Measurements from ENCODE around the gene SYT2.
A peak's percentile ranks its signal among the peaks of the same experiment; 100 is the strongest.
"Not testable (repeated sequence)": the region's sequence is repeated elsewhere in the genome, so short reads cannot be mapped to it uniquely, and the experiment has no call there.

SYT2 gene

GRCh38 chr1:202638701-202639305 lies 71.5 kb downstream of the SYT2 start:
- DNase-seq = not testable (repeated sequence)

DNA sequence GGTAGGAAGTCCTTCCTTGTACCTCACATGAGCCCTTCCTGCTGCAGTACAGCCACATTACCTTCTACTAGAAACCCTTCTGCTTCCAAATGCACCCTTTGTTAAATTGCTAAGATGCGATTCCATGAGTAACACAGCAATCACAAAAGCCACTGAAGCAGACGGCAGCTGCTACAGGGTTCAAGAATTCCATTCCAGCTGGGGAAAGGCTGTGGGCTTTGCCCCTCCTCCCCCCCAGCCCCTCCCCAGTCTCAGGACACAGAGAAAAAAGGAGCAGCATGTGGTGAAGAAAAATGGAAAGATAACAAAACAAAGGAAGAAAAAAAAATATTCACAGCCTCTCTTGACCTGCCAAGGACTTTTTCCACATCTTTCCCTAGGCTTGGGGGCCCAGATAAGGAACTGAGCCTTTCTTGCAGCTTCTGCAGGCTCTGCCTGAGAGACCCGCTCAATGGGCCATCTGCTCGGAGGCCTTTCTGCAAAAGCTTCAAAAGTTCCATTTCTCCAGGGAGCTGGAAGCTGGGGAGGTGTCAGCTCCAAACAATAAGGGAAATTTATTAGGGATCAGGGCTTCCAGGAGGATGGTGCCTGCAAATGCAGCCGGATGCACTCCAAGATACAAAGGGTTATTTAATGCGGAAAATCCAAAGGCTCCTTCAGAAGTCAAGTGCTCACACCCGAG lies 72.1 kb downstream of the SYT2 start:
- DNase-seq = no peak

DNA sequence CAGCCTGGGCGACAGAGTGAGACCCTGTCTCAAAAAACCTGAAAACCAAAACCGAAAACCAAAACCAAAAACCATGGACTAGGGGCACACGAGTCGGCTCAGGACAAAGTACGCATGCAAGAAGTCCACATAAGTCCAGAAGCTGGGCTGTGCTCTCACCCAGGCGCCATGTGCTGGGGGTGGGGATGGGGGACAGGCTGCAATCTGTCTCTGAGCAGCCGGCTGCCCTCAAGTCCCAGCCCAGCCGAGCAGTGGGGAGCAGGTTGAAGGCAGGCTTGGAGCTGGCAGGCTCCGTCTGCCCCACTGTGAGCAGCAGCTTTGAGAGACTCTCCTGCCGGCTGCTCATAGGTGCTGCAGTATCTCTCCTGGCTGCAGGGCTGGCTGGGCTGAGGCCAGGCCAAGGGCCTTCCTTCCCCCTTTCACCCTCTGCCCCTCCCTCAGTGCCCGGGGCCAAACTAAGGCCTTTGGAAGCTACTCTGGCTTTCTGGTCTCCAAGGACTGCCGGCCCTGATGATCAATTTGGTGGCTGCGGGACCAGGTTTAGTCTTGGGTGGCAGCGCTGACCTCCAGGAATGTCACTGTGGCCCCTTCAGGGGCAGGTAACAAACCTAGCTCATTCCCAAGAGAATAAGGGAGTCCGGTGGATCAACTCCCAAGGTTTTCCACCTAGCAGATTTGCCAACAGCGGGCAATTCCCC lies 72.8 kb downstream of the SYT2 start:
- not testable (repeated sequence) for DNase-seq

GRCh38 chr1:202636171-202636570 lies 74.1 kb downstream of the SYT2 start:
- DNase-seq = not testable (repeated sequence)

DNA sequence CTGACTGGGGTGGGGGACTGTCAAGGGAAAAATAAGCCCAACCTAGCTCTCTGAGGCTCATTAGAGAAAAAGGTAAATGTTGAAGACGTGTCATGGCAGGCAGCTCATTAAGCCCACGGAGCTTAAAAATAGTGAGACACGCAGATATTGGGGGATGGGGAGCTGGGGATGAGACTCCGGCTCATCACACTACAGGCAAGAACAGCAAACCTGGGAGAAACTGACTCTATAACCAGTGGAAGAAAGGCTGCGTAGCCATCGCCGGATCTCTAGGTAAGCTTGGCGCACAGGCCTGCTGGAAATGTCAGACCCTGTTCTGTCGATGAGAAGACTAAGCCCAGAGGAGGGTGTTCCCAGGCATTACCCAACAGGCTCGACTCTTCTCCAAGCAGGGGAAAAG lies 78.0 kb downstream of the SYT2 start:
- DNase-seq = no peak

- DNase-seq = no peak
These were observed 79.0 kb downstream of the SYT2 start for GRCh38 chr1:202631076-202631923.

GRCh38 chr1:202630541-202630940 lies 79.7 kb downstream of the SYT2 start:
- no peak for DNase-seq

- not testable (repeated sequence) for DNase-seq
These were observed 80.2 kb downstream of the SYT2 start for GRCh38 chr1:202630096-202630495.

- not testable (repeated sequence) for DNase-seq
These were observed 80.9 kb downstream of the SYT2 start for GRCh38 chr1:202629257-202629811.

DNA sequence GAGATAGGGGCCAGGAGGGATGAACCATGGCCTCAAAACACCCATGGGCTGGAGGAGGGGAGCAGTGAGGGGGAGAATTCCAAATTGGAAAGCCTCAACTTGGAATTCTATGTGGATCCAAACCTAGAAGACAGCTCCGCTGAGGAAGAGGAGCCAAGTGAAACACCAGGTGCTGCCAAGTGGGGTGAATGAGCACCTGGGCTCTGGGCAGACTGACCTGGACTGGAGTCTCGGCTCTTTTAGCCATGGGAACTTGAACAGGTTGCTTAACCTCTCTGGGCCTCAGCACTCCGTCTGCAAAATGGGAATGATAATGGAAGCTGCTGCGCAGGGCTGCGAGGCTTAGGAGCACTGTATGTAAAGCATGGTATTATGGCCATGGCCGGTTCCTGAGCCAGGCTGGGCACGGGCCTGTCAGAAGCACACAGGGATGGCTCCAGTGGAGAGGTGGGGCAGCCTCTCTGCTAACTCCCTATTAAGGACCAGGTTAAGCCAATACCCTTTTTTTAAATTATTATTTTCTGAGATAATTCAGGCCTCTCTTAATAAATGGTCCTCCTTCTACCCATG lies 81.5 kb downstream of the SYT2 start:
- no peak for DNase-seq

- no peak for DNase-seq
These were observed 82.3 kb downstream of the SYT2 start for GRCh38 chr1:202627841-202628565.

DNA sequence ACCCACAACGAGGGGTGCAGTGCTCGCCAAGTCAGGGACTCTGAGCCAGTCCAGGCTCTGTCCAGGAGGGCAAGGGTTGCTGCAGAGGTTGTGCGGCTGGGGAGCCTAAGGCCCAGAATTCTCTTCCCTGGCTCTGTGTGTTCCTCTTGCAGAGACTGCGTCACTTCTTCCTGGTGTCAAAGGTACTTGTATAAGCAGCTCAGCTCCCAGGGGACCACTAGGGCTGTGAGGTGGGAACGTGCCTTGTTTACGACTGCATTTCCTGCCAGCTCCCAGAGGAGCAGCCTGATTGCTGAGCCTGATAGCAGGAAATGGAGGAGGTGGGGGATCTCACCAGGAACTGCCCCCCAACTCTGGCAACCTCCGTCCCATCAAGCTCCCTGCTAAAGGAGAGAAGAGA lies 83.2 kb downstream of the SYT2 start:
- not testable (repeated sequence) for DNase-seq

- peak; percentile 73 for DNase-seq
These were observed 84.6 kb downstream of the SYT2 start for GRCh38 chr1:202625416-202626360.

GRCh38 chr1:202624781-202625108 lies 85.5 kb downstream of the SYT2 start:
- DNase-seq = no peak

GRCh38 chr1:202624088-202624780 lies 86.0 kb downstream of the SYT2 start:
- no peak for DNase-seq

GRCh38 chr1:202623476-202623875 lies 86.8 kb downstream of the SYT2 start:
- not testable (repeated sequence) for DNase-seq

DNA sequence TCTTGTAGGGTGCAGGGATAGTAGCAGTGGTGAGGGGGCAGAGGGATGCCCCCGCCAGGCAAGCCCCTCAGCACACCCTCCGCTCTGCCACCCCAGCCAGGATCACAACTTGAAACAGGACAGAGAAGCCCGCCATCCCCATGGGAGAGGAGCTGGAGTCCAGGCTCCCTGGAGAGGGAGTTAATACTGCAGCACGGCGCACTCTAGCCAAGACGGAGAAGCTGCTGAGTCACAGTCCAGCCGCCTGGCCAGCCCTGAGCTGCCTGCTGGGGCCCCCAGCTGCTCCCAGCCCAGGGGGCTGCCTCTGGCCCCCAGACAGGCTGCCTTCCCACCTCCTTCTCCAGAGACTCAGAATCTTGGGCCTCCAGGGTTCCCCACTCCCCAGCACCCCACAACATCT lies 87.2 kb downstream of the SYT2 start:
- no peak for DNase-seq

DNA sequence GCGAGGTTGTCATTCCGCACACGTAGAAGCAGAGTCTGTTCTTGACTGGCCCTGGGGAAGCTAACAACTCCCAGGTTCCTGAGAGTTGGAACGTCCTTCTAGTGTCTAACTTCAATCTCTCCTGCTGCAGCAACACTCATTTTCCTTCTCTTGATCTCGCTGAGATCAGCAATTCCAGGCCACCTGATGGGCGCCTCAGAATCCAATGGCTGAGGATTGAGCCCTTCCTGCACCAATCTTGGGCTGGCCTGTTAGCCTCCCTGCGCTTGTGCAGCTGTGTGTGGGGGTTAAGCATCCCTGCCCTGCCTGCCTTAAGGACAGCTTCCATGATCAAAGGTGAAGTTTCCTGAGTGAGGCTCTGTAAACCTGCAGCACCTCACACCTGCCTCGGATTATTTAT lies 87.9 kb downstream of the SYT2 start:
- DNase-seq = no peak

- no peak for DNase-seq
These were observed 88.8 kb downstream of the SYT2 start for GRCh38 chr1:202621446-202621845.

GRCh38 chr1:202620036-202620435 lies 90.2 kb downstream of the SYT2 start:
- DNase-seq = not testable (repeated sequence)
